Mucosa of stomach (tissue), 1 donor: ENCODE results near the gene BAZ1B.
"Not testable (repeated sequence)": the region's sequence is repeated elsewhere in the genome, so short reads cannot be mapped to it uniquely, and the experiment has no call there.

Source experiments
- H3K27me3 ChIP-seq: one replicate; pipeline ENCODE4 v1.7.0; 2013; ENCODE audit warnings: mild to moderate bottlenecking, low read length; ENCODE audit not compliant: control insufficient read depth, insufficient read depth
- H3K36me3 ChIP-seq: one replicate; pipeline ENCODE4 v1.7.0; 2013; ENCODE audit warnings: low read length; ENCODE audit not compliant: control insufficient read depth, insufficient read depth
- H3K4me1 ChIP-seq: one replicate; pipeline ENCODE4 v1.7.0; 2013; ENCODE audit warnings: mild to moderate bottlenecking, low read length; ENCODE audit not compliant: control insufficient read depth, insufficient read depth
- H3K4me3 ChIP-seq: one replicate; pipeline ENCODE4 v1.7.0; 2013; ENCODE audit warnings: low read length
- H3K9ac ChIP-seq: one replicate; pipeline ENCODE4 v1.7.0; 2013; ENCODE audit warnings: mild to moderate bottlenecking, low read length, moderate library complexity
- H3K9me3 ChIP-seq: one replicate; pipeline ENCODE4 v1.7.0; 2013; ENCODE audit warnings: mild to moderate bottlenecking, low read length, moderate library complexity; ENCODE audit not compliant: control insufficient read depth
- donor health status: Pancreatic carcinoma.

Gene BAZ1B

GRCh38 chr7:73557397-73558257 is 35.5 kb upstream of the BAZ1B start, which contains the start of gene BCL7B:
BCL7B (minus strand) TSS chr7:73557690; CDS start chr7:73557578, 112 bp downstream.
- Histone ChIP-seq H3K36me3 (no peaks in the 10 kb centered on the region), H3K9ac (peak within 1 kb of the TSS; percentile 91), H3K9me3 (no peaks in the 10 kb centered on the region), H3K27me3 (no peaks in the 10 kb centered on the region), H3K4me3 (peak within 1 kb of the TSS; percentile 44), H3K4me1 (peaks cover 5% of the 10 kb centered on the region)

- Histone ChIP-seq H3K36me3 (peaks cover 3% of the 10 kb centered on the region), H3K4me3 (peak overlapping the region; percentile 31), H3K9me3 (no peaks in the 10 kb centered on the region), H3K4me1 (peaks cover 5% of the 10 kb centered on the region), H3K9ac (peak overlapping the region; percentile 91), H3K27me3 (no peaks in the 10 kb centered on the region)
Observed at GRCh38 chr7:73557108-73557396, 35.0 kb upstream of the BAZ1B start.

- no peaks in the 10 kb centered on the region for H3K9me3 ChIP-seq
- peak overlapping the region; percentile 31 for H3K4me3 ChIP-seq
- H3K36me3 ChIP-seq: peaks cover 4% of the 10 kb centered on the region
- peak overlapping the region; percentile 91 for H3K9ac ChIP-seq
- H3K27me3 ChIP-seq: no peaks in the 10 kb centered on the region
- H3K4me1 ChIP-seq: peaks cover 5% of the 10 kb centered on the region
Observed at GRCh38 chr7:73556208-73557107, 34.4 kb upstream of the BAZ1B start.

- Histone ChIP-seq H3K4me3 (no peak overlapping the region), H3K4me1 (peaks cover 5% of the 10 kb centered on the region), H3K9ac (peak overlapping the region; percentile 91), H3K9me3 (no peaks in the 10 kb centered on the region), H3K36me3 (peaks cover 4% of the 10 kb centered on the region), H3K27me3 (no peaks in the 10 kb centered on the region)
Observed at GRCh38 chr7:73555411-73555982, 33.4 kb upstream of the BAZ1B start.

GRCh38 chr7:73550093-73550492 is 28.0 kb upstream of the BAZ1B start:
- not testable (repeated sequence) for H3K27me3 ChIP-seq, H3K36me3 ChIP-seq, H3K9ac ChIP-seq, H3K4me3 ChIP-seq, H3K4me1 ChIP-seq, H3K9me3 ChIP-seq

- Histone ChIP-seq H3K36me3 (peaks cover 4% of the 10 kb centered on the region), H3K27me3 (no peaks in the 10 kb centered on the region), H3K9ac (no peak overlapping the region), H3K4me3 (no peak overlapping the region), H3K9me3 (no peaks in the 10 kb centered on the region), H3K4me1 (no peaks in the 10 kb centered on the region)
Observed at GRCh38 chr7:73549176-73549575, 27.1 kb upstream of the BAZ1B start.

- Histone ChIP-seq H3K4me1 (no peaks in the 10 kb centered on the region), H3K4me3 (no peak overlapping the region), H3K27me3 (no peaks in the 10 kb centered on the region), H3K36me3 (peaks cover 9% of the 10 kb centered on the region), H3K9ac (no peak overlapping the region), H3K9me3 (no peaks in the 10 kb centered on the region)
Observed at GRCh38 chr7:73547841-73548240, 25.7 kb upstream of the BAZ1B start.

- peaks cover 22% of the 10 kb centered on the region for H3K36me3 ChIP-seq
- no peak overlapping the region for H3K9ac ChIP-seq
- H3K27me3 ChIP-seq: no peaks in the 10 kb centered on the region
- H3K4me3 ChIP-seq: no peak overlapping the region
- no peaks in the 10 kb centered on the region for H3K9me3 ChIP-seq
- H3K4me1 ChIP-seq: no peaks in the 10 kb centered on the region
Observed at GRCh38 chr7:73544678-73545077, 22.6 kb upstream of the BAZ1B start.

- Histone ChIP-seq H3K27me3 (no peaks in the 10 kb centered on the region), H3K9ac (no peak overlapping the region), H3K36me3 (peaks cover 32% of the 10 kb centered on the region), H3K4me1 (no peaks in the 10 kb centered on the region), H3K4me3 (no peak overlapping the region), H3K9me3 (no peaks in the 10 kb centered on the region)
Observed at GRCh38 chr7:73541722-73542121, 19.6 kb upstream of the BAZ1B start.

- peaks cover 32% of the 10 kb centered on the region for H3K36me3 ChIP-seq
- H3K9me3 ChIP-seq: no peaks in the 10 kb centered on the region
- H3K4me3 ChIP-seq: no peak overlapping the region
- no peak overlapping the region for H3K9ac ChIP-seq
- H3K4me1 ChIP-seq: no peaks in the 10 kb centered on the region
- H3K27me3 ChIP-seq: no peaks in the 10 kb centered on the region
Observed at GRCh38 chr7:73539709-73540108, 17.6 kb upstream of the BAZ1B start.

- not testable (repeated sequence) for H3K27me3 ChIP-seq, H3K4me1 ChIP-seq, H3K9ac ChIP-seq, H3K4me3 ChIP-seq, H3K9me3 ChIP-seq
- H3K36me3 ChIP-seq: peaks cover 29% of the 10 kb centered on the region
Observed at GRCh38 chr7:73538510-73538909, 16.4 kb upstream of the BAZ1B start.

GRCh38 chr7:73537051-73537450 is 15.0 kb upstream of the BAZ1B start:
- Histone ChIP-seq H3K4me1 (no peaks in the 10 kb centered on the region), H3K36me3 (peaks cover 20% of the 10 kb centered on the region), H3K9ac (no peak overlapping the region), H3K4me3 (no peak overlapping the region), H3K27me3 (no peaks in the 10 kb centered on the region), H3K9me3 (no peaks in the 10 kb centered on the region)
